ENCODE results near the gene BTBD6.

The BTBD6 gene

GRCh38 chr14:105249182-105250007 is 1.1 kb downstream of the BTBD6 start:
- peak overlapping the region; percentile 87 for H3K27ac ChIP-seq
- TF ChIP-seq ZFX (IDR thresholded peaks at IDR 0.05; ENCODE audit: borderline replicate concordance) = no peak
- no peak for TF ChIP-seq CTCF (IDR thresholded peaks at IDR 0.05)

- TF ChIP-seq CTCF (IDR thresholded peaks at IDR 0.05) (no peak), ZFX (IDR thresholded peaks at IDR 0.05; ENCODE audit: borderline replicate concordance) (no peak)
- H3K27ac ChIP-seq = no peak overlapping the region
These were observed 1.7 kb downstream of the BTBD6 start for GRCh38 chr14:105250008-105250366.

GRCh38 chr14:105250986-105251385 is 2.7 kb downstream of the BTBD6 start:
- no peak overlapping the region for H3K27ac ChIP-seq
- no peak for TF ChIP-seq ZFX (IDR thresholded peaks at IDR 0.05; ENCODE audit: borderline replicate concordance)

- TF ChIP-seq CTCF (IDR thresholded peaks at IDR 0.05) (no peak), ZFX (IDR thresholded peaks at IDR 0.05; ENCODE audit: borderline replicate concordance) (no peak)
- H3K27ac ChIP-seq = no peak overlapping the region
These were observed 3.6 kb downstream of the BTBD6 start for GRCh38 chr14:105251920-105252319.

- no peak overlapping the region for H3K27ac ChIP-seq
- TF ChIP-seq ZFX (IDR thresholded peaks at IDR 0.05; ENCODE audit: borderline replicate concordance) (no peak), CTCF (IDR thresholded peaks at IDR 0.05) (no peak)
These were observed 4.4 kb downstream of the BTBD6 start for GRCh38 chr14:105252552-105253328.

- H3K27ac ChIP-seq = no peak overlapping the region
- no peak for TF ChIP-seq CTCF (IDR thresholded peaks at IDR 0.05)
- TF ChIP-seq ZFX (IDR thresholded peaks at IDR 0.05; ENCODE audit: borderline replicate concordance) = no peak
These were observed 5.0 kb downstream of the BTBD6 start for GRCh38 chr14:105253329-105253682.

GRCh38 chr14:105255021-105255507 is 6.7 kb downstream of the BTBD6 start:
- no peak for TF ChIP-seq ZFX (IDR thresholded peaks at IDR 0.05; ENCODE audit: borderline replicate concordance)
- no peak for TF ChIP-seq CTCF (IDR thresholded peaks at IDR 0.05)
- H3K27ac ChIP-seq = no peak overlapping the region
